SK-N-MC (cell line): Measurements from ENCODE around the gene CDH4.

Source experiments
- EZH2 ChIP-seq: fragments of 200-600 bp; sonication (generic); IDR thresholded peaks from one replicate; pipeline ENCODE4 v1.6.1; 2017; ENCODE audit warnings: antibody characterized with exemption
- POLR2AphosphoS5 ChIP-seq: IDR thresholded peaks from 2 replicates; pipeline ENCODE4 v1.6.1; 2012; ENCODE audit warnings: mild to moderate bottlenecking, low read depth, low read length, borderline replicate concordance

GRCh38 chr20:61693055-61693600, 441.1 kb downstream of the CDH4 start:
- TF ChIP-seq EZH2 (no peak), POLR2AphosphoS5 (no peak)
